SK-N-MC (cell line): ENCODE results near the gene FRAT1.

Source experiments
- EZH2 ChIP-seq: fragments of 200-600 bp; sonication (generic); IDR thresholded peaks from one replicate; pipeline ENCODE4 v1.6.1; 2017; ENCODE audit warnings: antibody characterized with exemption
- POLR2AphosphoS5 ChIP-seq: IDR thresholded peaks from 2 replicates; pipeline ENCODE4 v1.6.1; 2012; ENCODE audit warnings: mild to moderate bottlenecking, low read depth, low read length, borderline replicate concordance

- TF ChIP-seq EZH2: no peak
- no peak for TF ChIP-seq POLR2AphosphoS5
Measured at GRCh38 chr10:97311111-97311626, 7.9 kb upstream of the FRAT1 start.
